B cell (primary cell): ENCODE measurements around the gene USP37. TPM values are rescaled to one million over a fixed set of nuclear protein-coding genes. Genes with fewer than 3 reads are reported as not detected.
"Not testable (repeated sequence)": the region's sequence is repeated elsewhere in the genome, so short reads cannot be mapped to it uniquely, and the experiment has no call there.

Experiments
- ATAC-seq: fragments of 200-7000 bp; cut with Tn5 transposase; one replicate; pipeline ENCODE4 v1.10.0; 2021; ENCODE audit warnings: low read depth, mild to moderate bottlenecking, moderate number of reproducible peaks, moderate library complexity
- CTCF ChIA-PET: fragments of 350-600 bp; sonication (Branson Sonifier 250); formaldehyde crosslinking; loops from one replicate; lab custom pipeline; 2021; ENCODE audit warnings: antibody characterized with exemption, inconsistent platforms; lab: Charles Lee
- POLR2A ChIA-PET: fragments of 350-600 bp; sonication (Branson Sonifier 250); formaldehyde crosslinking; loops from one replicate; lab custom pipeline; 2021; ENCODE audit warnings: antibody characterized with exemption; lab: Charles Lee
- DNase-seq: peaks from one replicate; pipeline ENCODE4 v3.0.0; 2013
- H2AFZ ChIP-seq: 2 replicates; pipeline ENCODE4 v1.6.1; 2012; ENCODE audit warnings: mild to moderate bottlenecking, low read depth, low read length; ENCODE audit not compliant: insufficient read depth, poor library complexity, severe bottlenecking
- H3K27ac ChIP-seq, 2 donors: 1 replicate in 1 of 2; 2 replicates in 1 of 2; pipeline ENCODE4 v1.5.1; 2012 to 2013; ENCODE audit warnings: low read length in 2 of 2, mild to moderate bottlenecking in 2 of 2, moderate library complexity in 1 of 2
- H3K27me3 ChIP-seq, 4 experiments: fragments of 200-600 bp in 1 of 4; sonication (generic) in 1 of 4; replicated peaks in 1 of 4; 1 replicate in 2 of 4; 2 replicates in 2 of 4; pipeline versions ENCODE4 v1.6.1 to v1.7.0; 2013 to 2016; ENCODE audit warnings: low read length in 3 of 4, mild to moderate bottlenecking in 2 of 4, mixed read lengths in 1 of 4, moderate library complexity in 1 of 4; ENCODE audit not compliant: insufficient read depth in 4 of 4, control insufficient read depth in 3 of 4; ENCODE audit errors: control extremely low read depth in 1 of 4
- H3K36me3 ChIP-seq, 2 experiments: replicated peaks in 1 of 2; 1 replicate in 1 of 2; 2 replicates in 1 of 2; pipeline versions ENCODE4 v1.6.1 to v1.7.1; 2013; ENCODE audit warnings: low read length in 1 of 2; ENCODE audit not compliant: insufficient read depth in 2 of 2, control insufficient read depth in 1 of 2; ENCODE audit errors: control extremely low read depth in 1 of 2, extremely low read depth in 1 of 2
- H3K4me1 ChIP-seq, 2 donors: fragments of 200-600 bp in 1 of 2; sonication (generic) in 1 of 2; 1 replicate in 1 of 2; 2 replicates in 1 of 2; pipeline versions ENCODE4 v1.5.1 to v1.6.1; 2013 to 2017; ENCODE audit warnings: low read length in 2 of 2; ENCODE audit not compliant: control insufficient read depth in 2 of 2, insufficient read depth in 2 of 2
- H3K4me2 ChIP-seq: replicated peaks from 2 replicates; pipeline ENCODE3; 2012; ENCODE audit warnings: mild to moderate bottlenecking, low read depth, low read length; ENCODE audit not compliant: poor library complexity, severe bottlenecking
- H3K4me3 ChIP-seq, 5 experiments: fragments of 200-600 bp in 1 of 5; sonication (generic) in 1 of 5; 1 replicate in 3 of 5; 2 replicates in 2 of 5; pipeline versions ENCODE4 v1.5.1 to v1.7.0; 2011 to 2016; ENCODE audit warnings: low read length in 4 of 5, mild to moderate bottlenecking in 4 of 5, low read depth in 2 of 5, control low read depth in 1 of 5, moderate library complexity in 1 of 5; ENCODE audit not compliant: insufficient read depth in 1 of 5; ENCODE audit errors: control extremely low read depth in 1 of 5, extremely low read depth in 1 of 5
- H3K79me2 ChIP-seq: fragments of 200-600 bp; sonication (generic); one replicate; pipeline ENCODE4 v1.6.0; 2016; ENCODE audit warnings: low read length; ENCODE audit not compliant: control insufficient read depth, insufficient read depth
- H3K9ac ChIP-seq: fragments of 200-600 bp; sonication (generic); 2 replicates; pipeline ENCODE4 v1.6.1; 2017; ENCODE audit warnings: mild to moderate bottlenecking, low read length, moderate library complexity
- H3K9me3 ChIP-seq, 3 donors: one replicate each; pipeline versions ENCODE4 v1.6.1 to v1.7.1; 2013; ENCODE audit warnings: low read length in 2 of 3; ENCODE audit not compliant: control insufficient read depth in 2 of 3, insufficient read depth in 1 of 3; ENCODE audit errors: control extremely low read depth in 1 of 3
- H4K20me1 ChIP-seq: 2 replicates; pipeline ENCODE4 v1.6.0; 2012; ENCODE audit warnings: mild to moderate bottlenecking, low read length; ENCODE audit not compliant: insufficient read depth, control insufficient read depth, poor library complexity, severe bottlenecking
- H3K27ac Mint-ChIP-seq: one replicate; pipeline ENCODE4 v1.8.0; 2021; ENCODE audit warnings: mixed read lengths
- H3K27me3 Mint-ChIP-seq: one replicate; pipeline ENCODE4 v1.8.0; 2021; ENCODE audit warnings: mixed read lengths
- H3K4me1 Mint-ChIP-seq: one replicate; pipeline ENCODE4 v1.8.0; 2021; ENCODE audit warnings: mixed read lengths
- H3K4me3 Mint-ChIP-seq: one replicate; pipeline ENCODE4 v1.8.0; 2021; ENCODE audit warnings: mixed read lengths
- H3K9me3 Mint-ChIP-seq: one replicate; pipeline ENCODE4 v1.8.0; 2022; ENCODE audit warnings: mixed read lengths; ENCODE audit not compliant: insufficient read depth
- CTCF ChIP-seq: fragments of 200-600 bp; IDR thresholded peaks from one replicate; pipeline ENCODE4 v1.8.0; 2022; ENCODE audit warnings: antibody characterized with exemption, mild to moderate bottlenecking
- EZH2 ChIP-seq: IDR thresholded peaks from 2 replicates; pipeline ENCODE4 v1.6.1; 2012; ENCODE audit warnings: borderline replicate concordance, low read depth, mild to moderate bottlenecking, moderate library complexity, low read length; ENCODE audit not compliant: insufficient read depth, poor library complexity, severe bottlenecking
- WGBS: methylation state at CpG from one replicate; pipeline ENCODE4 v1.1.5; 2013; ENCODE audit warnings: missing lambda C conversion rate; ENCODE audit not compliant: insufficient coverage; 5-methylcytosine and 5-hydroxymethylcytosine counted together
- intact Hi-C: fragments of 100-400 bp; cut with micrococcal nuclease; formaldehyde crosslinking; loops from one replicate; pipeline ENCODE4 v1.10.0; 2022
- polyA plus RNA-seq: library from polyadenylated mRNA; depleted of rRNA; stranded (reverse); fragments of >200 nt; gene quantifications from 2 replicates; pipeline ENCODE4 v1.2.3, GENCODE V29; 2012
- total RNA-seq, 2 donors: library from RNA; stranded (reverse); fragments of 120-200 nt in 1 of 2; gene quantifications; 1 replicate in 1 of 2; 2 replicates in 1 of 2; pipeline versions ENCODE4 v1.2.3 to v1.2.4, GENCODE V29; 2013 to 2022

Gene USP37
- total and polyA plus RNA-seq, 2 donors (not counting 1 experiment from before 2014, with no cell fraction given): 3.1 to 29.0 TPM

- DNase-seq (no peak), ATAC-seq (no peak)
- H3K4me1 Mint-ChIP-seq: peaks cover 4% of the 10 kb centered on the region
- no peaks in the 10 kb centered on the region for H3K9me3 Mint-ChIP-seq
- CTCF ChIA-PET: no interaction called here
- H3K4me3 ChIP-seq: no peak overlapping the region
- no peak overlapping the region for H3K27ac Mint-ChIP-seq
- no peaks in the 10 kb centered on the region for H4K20me1 ChIP-seq
- H3K9ac ChIP-seq: no peak overlapping the region
- WGBS: 95% methylated on average over 3 of the region's 4 CpGs
- no peaks in the 10 kb centered on the region for H3K4me1 ChIP-seq
- intact Hi-C loops: no loop called here
- H3K27me3 Mint-ChIP-seq: no peaks in the 10 kb centered on the region
- no peaks in the 10 kb centered on the region for H3K9me3 ChIP-seq
- POLR2A ChIA-PET: no interaction called here
- H3K4me2 ChIP-seq: no peak overlapping the region
- peaks cover 8% of the 10 kb centered on the region for H3K79me2 ChIP-seq
- peaks cover 8 to 50% of the 10 kb centered on the region in 2 experiments for H3K36me3 ChIP-seq
- H3K27ac ChIP-seq: no peak overlapping the region
- TF ChIP-seq EZH2: no peak
- TF ChIP-seq CTCF: no peak
- no peak overlapping the region for H2AFZ ChIP-seq
- H3K27me3 ChIP-seq: no peaks in the 10 kb centered on the region
- no peak overlapping the region for H3K4me3 Mint-ChIP-seq
These were observed 12.6 kb downstream of the USP37 start for GRCh38 chr2:218555527-218555926.

- H3K27me3 ChIP-seq, H3K9me3 ChIP-seq, H3K79me2 ChIP-seq, DNase-seq, H3K9me3 Mint-ChIP-seq, CTCF ChIA-PET, POLR2A ChIA-PET, ATAC-seq, H3K27me3 Mint-ChIP-seq, H3K4me3 ChIP-seq, H3K4me3 Mint-ChIP-seq, H4K20me1 ChIP-seq, H3K4me1 Mint-ChIP-seq, H3K27ac Mint-ChIP-seq, H3K4me1 ChIP-seq, H2AFZ ChIP-seq, H3K27ac ChIP-seq, H3K9ac ChIP-seq, H3K4me2 ChIP-seq, intact Hi-C loops: not testable (repeated sequence)
- WGBS: 100% methylated on average over 1 of the region's 3 CpGs
- peaks cover 8 to 45% of the 10 kb centered on the region in 2 experiments for H3K36me3 ChIP-seq
These were observed 13.9 kb downstream of the USP37 start for GRCh38 chr2:218554225-218554624.
